Breast epithelium (tissue), 4 donors: ENCODE data around the gene GPC6. TPM values are rescaled to one million over a fixed set of nuclear protein-coding genes. Genes with fewer than 3 reads are reported as not detected.

Source experiments
- DNase-seq, 2 donors: peaks; one replicate each; pipeline ENCODE4 v3.0.0-alpha.2; 2019; ENCODE audit warnings: low spot score in 2 of 2
- H3K27ac ChIP-seq, 2 donors: fragments of 200-600 bp; sonication (generic) in 1 of 2; one replicate each; pipeline ENCODE4 v1.5.1; 2016 to 2019; ENCODE audit warnings: mild to moderate bottlenecking in 1 of 2
- H3K27me3 ChIP-seq, 2 donors: fragments of 200-600 bp; sonication (generic) in 1 of 2; one replicate each; pipeline versions ENCODE4 v1.5.1 to v1.6.0; 2017 to 2019; ENCODE audit warnings: control low read depth in 1 of 2, mild to moderate bottlenecking in 1 of 2
- H3K36me3 ChIP-seq: fragments of 200-600 bp; one replicate; pipeline ENCODE4 v1.5.1; 2019
- H3K4me1 ChIP-seq, 2 donors: fragments of 200-600 bp; sonication (generic); one replicate each; pipeline ENCODE4 v1.5.1; 2016 to 2019; ENCODE audit warnings: control low read depth in 1 of 2
- H3K4me3 ChIP-seq, 3 donors: fragments of 200-600 bp; sonication (generic); 1 replicate in 2 of 3; 2 replicates in 1 of 3; pipeline ENCODE4 v1.5.1; 2016 to 2019; ENCODE audit warnings: mild to moderate bottlenecking in 3 of 3, moderate library complexity in 2 of 3
- H3K9me3 ChIP-seq, 2 donors: fragments of 200-600 bp; sonication (generic) in 1 of 2; one replicate each; pipeline ENCODE4 v1.5.1; 2016 to 2019; ENCODE audit warnings: control low read depth in 1 of 2
- CTCF ChIP-seq, 3 donors: fragments of 450-650 bp; IDR thresholded peaks; one replicate each; pipeline ENCODE4 v1.5.1; 2016 to 2017; ENCODE audit warnings: antibody characterized with exemption in 3 of 3, mild to moderate bottlenecking in 3 of 3, moderate library complexity in 3 of 3
- POLR2A ChIP-seq: fragments of 450-650 bp; IDR thresholded peaks from one replicate; pipeline ENCODE4 v1.6.1; 2016; ENCODE audit warnings: antibody characterized with exemption, mild to moderate bottlenecking, moderate library complexity
- POLR2AphosphoS5 ChIP-seq, 3 donors: sonication (generic); formaldehyde crosslinking; IDR thresholded peaks; one replicate each; pipeline ENCODE4 v1.6.1; 2017; ENCODE audit warnings: antibody characterized with exemption in 3 of 3
- intact Hi-C: fragments of 100-400 bp; cut with DNase I; formaldehyde crosslinking; loops from one replicate; pipeline ENCODE4 v1.15.1; 2023; ENCODE audit warnings: low total_unique reads
- total RNA-seq, 3 donors: library from RNA; depleted of rRNA; stranded (reverse); fragments of >200 nt; gene quantifications; one replicate each; pipeline ENCODE4 v1.1.0, GENCODE V29; 2016

The GPC6 gene
- total RNA-seq, 3 donors from 2014 or later, result 3.5 to 44.0 (median 4.9) TPM

GRCh38 chr13:93963266-93964145 is 736.9 kb downstream of the GPC6 start:
- H3K27me3 ChIP-seq, result no peaks in the 10 kb centered on the region
- no peaks in the 10 kb centered on the region for H3K36me3 ChIP-seq
- intact Hi-C loops, result no loop called here
- no peak for DNase-seq
- H3K27ac ChIP-seq, result no peak overlapping the region
- no peaks in the 10 kb centered on the region for H3K4me1 ChIP-seq
- no peak overlapping the region for H3K4me3 ChIP-seq
- no peaks in the 10 kb centered on the region for H3K9me3 ChIP-seq
- TF ChIP-seq POLR2AphosphoS5 (IDR thresholded peaks at IDR 0.05) (no peak), POLR2A (no peak), CTCF (IDR thresholded peaks at IDR 0.05) (no peak)

GRCh38 chr13:93964146-93964512 is 737.5 kb downstream of the GPC6 start:
- Histone ChIP-seq H3K27ac (no peak overlapping the region), H3K9me3 (no peaks in the 10 kb centered on the region), H3K4me3 (no peak overlapping the region), H3K27me3 (no peaks in the 10 kb centered on the region), H3K36me3 (no peaks in the 10 kb centered on the region), H3K4me1 (no peaks in the 10 kb centered on the region)
- intact Hi-C loops, result no loop called here
- no peak for TF ChIP-seq POLR2AphosphoS5 (IDR thresholded peaks at IDR 0.05)
- TF ChIP-seq POLR2A, result no peak
- no peak for TF ChIP-seq CTCF (IDR thresholded peaks at IDR 0.05)
- DNase-seq, result no peak

GRCh38 chr13:93965587-93965986 is 739.0 kb downstream of the GPC6 start:
- no peak for DNase-seq
- intact Hi-C loops, result no loop called here
- TF ChIP-seq POLR2AphosphoS5 (IDR thresholded peaks at IDR 0.05) (no peak), CTCF (IDR thresholded peaks at IDR 0.05) (no peak), POLR2A (no peak)

GRCh38 chr13:93966267-93966936 is 739.8 kb downstream of the GPC6 start:
- no peak overlapping the region for H3K27ac ChIP-seq
- no peaks in the 10 kb centered on the region for H3K36me3 ChIP-seq
- DNase-seq, result no peak
- no peaks in the 10 kb centered on the region for H3K9me3 ChIP-seq
- no peak overlapping the region for H3K4me3 ChIP-seq
- no peaks in the 10 kb centered on the region for H3K4me1 ChIP-seq
- intact Hi-C loops, result no loop called here
- no peaks in the 10 kb centered on the region for H3K27me3 ChIP-seq
- TF ChIP-seq POLR2A (no peak), POLR2AphosphoS5 (IDR thresholded peaks at IDR 0.05) (no peak), CTCF (IDR thresholded peaks at IDR 0.05) (no peak)

More at GRCh38 chr13:93965587-93965986, 739.0 kb downstream of the GPC6 start:
- Histone ChIP-seq H3K9me3 (no peaks in the 10 kb centered on the region), H3K36me3 (no peaks in the 10 kb centered on the region), H3K4me1 (no peaks in the 10 kb centered on the region), H3K4me3 (no peak overlapping the region), H3K27me3 (no peaks in the 10 kb centered on the region), H3K27ac (no peak overlapping the region)

- TF ChIP-seq POLR2A, result no peak
- no peak for TF ChIP-seq CTCF (IDR thresholded peaks at IDR 0.05)
- TF ChIP-seq POLR2AphosphoS5 (IDR thresholded peaks at IDR 0.05), result no peak
- DNase-seq, result no peak
- Histone ChIP-seq H3K4me1 (no peaks in the 10 kb centered on the region), H3K4me3 (no peak overlapping the region), H3K9me3 (no peaks in the 10 kb centered on the region), H3K27me3 (no peaks in the 10 kb centered on the region), H3K36me3 (no peaks in the 10 kb centered on the region), H3K27ac (no peak overlapping the region)
- intact Hi-C loops, result no loop called here
These were observed 740.7 kb downstream of the GPC6 start for GRCh38 chr13:93967286-93967685.
